ENCODE results near the gene APH1A.
A peak's percentile ranks its signal among the peaks of the same experiment; 100 is the strongest.

Gene APH1A

GRCh38 chr1:150282558-150282958 lies 13.7 kb upstream of the APH1A start:
- no peak for DNase-seq (ENCODE audit: low spot score)
- in situ Hi-C loops (cut with MboI; ENCODE audit: low sequenced_read_pairs, unreplicated experiment), result no loop called here
- no peak for TF ChIP-seq CTCF (IDR thresholded peaks at IDR 0.05; ENCODE audit: borderline replicate concordance, control extremely low read depth, extremely low read depth, insufficient read depth, missing control alignments)

- in situ Hi-C loops (cut with MboI; ENCODE audit: low sequenced_read_pairs, unreplicated experiment), result no loop called here
- TF ChIP-seq CTCF (IDR thresholded peaks at IDR 0.05; ENCODE audit: borderline replicate concordance, control extremely low read depth, extremely low read depth, insufficient read depth, missing control alignments), result no peak
- DNase-seq (ENCODE audit: low spot score), result peak; percentile 82
Observed at GRCh38 chr1:150281758-150282557, 13.1 kb upstream of the APH1A start, which contains the start of gene CIART. Gene CIART, plus strand, starts transcription at chr1:150282554. Its CDS starts 714 bp downstream, at chr1:150283268.

GRCh38 chr1:150281221-150281757 lies 12.5 kb upstream of the APH1A start:
- DNase-seq (ENCODE audit: low spot score), result peak; percentile 59
- peak; percentile 79 for TF ChIP-seq CTCF (IDR thresholded peaks at IDR 0.05; ENCODE audit: borderline replicate concordance, control extremely low read depth, extremely low read depth, insufficient read depth, missing control alignments)
- in situ Hi-C loops (cut with MboI; ENCODE audit: low sequenced_read_pairs, unreplicated experiment), result no loop called here

- TF ChIP-seq CTCF (IDR thresholded peaks at IDR 0.05; ENCODE audit: borderline replicate concordance, control extremely low read depth, extremely low read depth, insufficient read depth, missing control alignments), result no peak
- in situ Hi-C loops (cut with MboI; ENCODE audit: low sequenced_read_pairs, unreplicated experiment), result no loop called here
- DNase-seq (ENCODE audit: low spot score), result no peak
Observed at GRCh38 chr1:150280138-150280707, 11.4 kb upstream of the APH1A start.

DNA sequence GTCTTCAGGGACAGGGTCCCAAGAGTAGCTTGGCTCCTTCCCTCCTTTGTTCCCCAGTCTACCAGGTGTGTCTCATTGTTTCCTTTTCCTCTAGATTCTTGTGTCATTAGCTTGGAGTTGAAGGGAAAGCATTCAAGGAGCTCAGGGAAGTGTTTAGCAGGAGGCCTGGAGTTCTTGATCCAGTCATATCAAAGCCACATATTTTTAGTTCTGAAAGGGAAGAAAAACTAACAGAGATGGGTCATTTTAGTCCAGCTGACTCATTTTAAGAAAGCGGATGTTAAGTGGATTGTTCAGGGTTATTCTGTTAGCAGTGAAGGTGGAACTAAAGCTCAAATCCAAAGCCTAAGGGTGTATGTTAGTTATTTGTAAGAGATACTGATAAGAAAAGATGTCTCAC lies 4.5 kb upstream of the APH1A start:
- no peak for TF ChIP-seq CTCF (IDR thresholded peaks at IDR 0.05; ENCODE audit: borderline replicate concordance, control extremely low read depth, extremely low read depth, insufficient read depth, missing control alignments)
- no peak for DNase-seq (ENCODE audit: low spot score)
- in situ Hi-C loops (cut with MboI; ENCODE audit: low sequenced_read_pairs, unreplicated experiment), result no loop called here

- in situ Hi-C loops (cut with MboI; ENCODE audit: low sequenced_read_pairs, unreplicated experiment), result no loop called here
- DNase-seq (ENCODE audit: low spot score), result no peak
- TF ChIP-seq CTCF (IDR thresholded peaks at IDR 0.05; ENCODE audit: borderline replicate concordance, control extremely low read depth, extremely low read depth, insufficient read depth, missing control alignments), result no peak
Observed at GRCh38 chr1:150271291-150271959, 2.6 kb upstream of the APH1A start.
